SK-N-SH (cell line): Measurements from ENCODE around the gene SPTLC2.

ENCODE experiments used
- CTCF ChIP-seq: fragments of 200-600 bp; sonication (generic); IDR thresholded peaks from 2 replicates; pipeline ENCODE4 v1.6.1; 2017; ENCODE audit warnings: antibody characterized with exemption, mild to moderate bottlenecking, moderate library complexity
- GABPA ChIP-seq: IDR thresholded peaks from 2 replicates; pipeline ENCODE4 v1.4.0; 2012; ENCODE audit warnings: low read depth, mild to moderate bottlenecking
- GATA2 ChIP-seq: sonication (generic); formaldehyde crosslinking; IDR thresholded peaks from 2 replicates; pipeline ENCODE4 v1.5.0; 2020; ENCODE audit warnings: mild to moderate bottlenecking, missing genetic modification reagents

- no peak for TF ChIP-seq GABPA
- TF ChIP-seq CTCF = no peak
- no peak for TF ChIP-seq GATA2 (CRISPR knock-in tag)
Measured at GRCh38 chr14:77585385-77585784, 31.1 kb downstream of the SPTLC2 start.
